Small intestine (tissue), 7 donors: ENCODE measurements around the gene KCNC3. TPM values are rescaled to one million over a fixed set of nuclear protein-coding genes. Genes with fewer than 3 reads are reported as not detected.
"Not testable (repeated sequence)": the region's sequence is repeated elsewhere in the genome, so short reads cannot be mapped to it uniquely, and the experiment has no call there.

Experiments
- DNase-seq, 2 donors: peaks; one replicate each; pipeline versions ENCODE4 v3.0.0 to v3.0.0-alpha.2; 2013
- FAIRE-seq: peaks from 2 replicates; lab custom pipeline; 2012; peaks lifted over from hg19 to GRCh38; lab: Jason Lieb, UNC
- H3K27ac ChIP-seq, 3 donors: one replicate each; pipeline ENCODE4 v1.5.1; 2013; ENCODE audit warnings: low read length in 2 of 3, mild to moderate bottlenecking in 2 of 3, control low read depth in 1 of 3, inconsistent platforms in 1 of 3, low read depth in 1 of 3, moderate library complexity in 1 of 3
- H3K27me3 ChIP-seq, 3 donors: one replicate each; pipeline ENCODE4 v1.6.1; 2013; ENCODE audit warnings: low read length in 3 of 3, inconsistent platforms in 1 of 3; ENCODE audit not compliant: control insufficient read depth in 3 of 3, insufficient read depth in 3 of 3
- H3K36me3 ChIP-seq, 3 donors: one replicate each; pipeline ENCODE4 v1.6.1; 2013; ENCODE audit warnings: low read length in 3 of 3, inconsistent platforms in 1 of 3, low read depth in 1 of 3, mild to moderate bottlenecking in 1 of 3, moderate library complexity in 1 of 3; ENCODE audit not compliant: control insufficient read depth in 3 of 3, insufficient read depth in 2 of 3
- H3K4me1 ChIP-seq, 3 donors: one replicate each; pipeline ENCODE4 v1.6.1; 2013; ENCODE audit warnings: low read length in 2 of 3, inconsistent platforms in 1 of 3, low read depth in 1 of 3, mild to moderate bottlenecking in 1 of 3, moderate library complexity in 1 of 3; ENCODE audit not compliant: control insufficient read depth in 3 of 3, insufficient read depth in 2 of 3
- H3K4me3 ChIP-seq, 3 donors: one replicate each; pipeline ENCODE4 v1.5.1; 2013; ENCODE audit warnings: low read length in 3 of 3, control low read depth in 1 of 3, inconsistent platforms in 1 of 3, low read depth in 1 of 3, mild to moderate bottlenecking in 1 of 3, moderate library complexity in 1 of 3
- H3K9me3 ChIP-seq, 2 donors: one replicate each; pipeline ENCODE4 v1.6.1; 2013; ENCODE audit warnings: low read depth in 1 of 2, low read length in 1 of 2; ENCODE audit not compliant: control insufficient read depth in 2 of 2, insufficient read depth in 1 of 2
- WGBS, 3 donors: extraction: QIAGEN DNeasy Blood & Tissue Kit; methylation state at CpG; one replicate each; pipeline ENCODE4 v1.1.7; 2013; 5-methylcytosine and 5-hydroxymethylcytosine counted together
- polyA plus RNA-seq, 4 donors: library from polyadenylated mRNA; stranded (reverse) in 3 of 4; unstranded in 1 of 4; fragments of 200-250 nt in 3 of 4; fragments of 120-200 nt in 1 of 4; gene quantifications; one replicate each; pipeline versions ENCODE4 v1.2.1 to v1.2.3, GENCODE V29; 2013
- donor health status: healthy with polysubstance abuse.
- donor health status: control.
- donor health status: control.
- donor health status: Bipolar disorder and iron deficiency.
- donor health status: healthy.

KCNC3 gene
- polyA plus RNA-seq, 4 donors: 0.22 to 1.6 (median 0.43) TPM

- 31 to 37% (median 31%) methylated on average over 52 to 54 of the region's 54 CpGs for WGBS, 3 donors
- Histone ChIP-seq H3K27me3 (peaks cover 0 to 5% (median 0%) of the 10 kb centered on the region in 3 donors), H3K27ac (peak overlapping the region in 1 of 3 donors; percentile 97), H3K4me1 (peaks cover 0 to 2% (median 0%) of the 10 kb centered on the region in 3 donors), H3K9me3 (no peaks in the 10 kb centered on the region), H3K4me3 (peak overlapping the region in 2 of 3 donors; percentile 9 to 46), H3K36me3 (no peaks in the 10 kb centered on the region)
- FAIRE-seq: no peak
- DNase-seq: peak; percentile 55 to 64
Observed at GRCh38 chr19:50358483-50359327, 29.5 kb upstream of the KCNC3 start.

DNA sequence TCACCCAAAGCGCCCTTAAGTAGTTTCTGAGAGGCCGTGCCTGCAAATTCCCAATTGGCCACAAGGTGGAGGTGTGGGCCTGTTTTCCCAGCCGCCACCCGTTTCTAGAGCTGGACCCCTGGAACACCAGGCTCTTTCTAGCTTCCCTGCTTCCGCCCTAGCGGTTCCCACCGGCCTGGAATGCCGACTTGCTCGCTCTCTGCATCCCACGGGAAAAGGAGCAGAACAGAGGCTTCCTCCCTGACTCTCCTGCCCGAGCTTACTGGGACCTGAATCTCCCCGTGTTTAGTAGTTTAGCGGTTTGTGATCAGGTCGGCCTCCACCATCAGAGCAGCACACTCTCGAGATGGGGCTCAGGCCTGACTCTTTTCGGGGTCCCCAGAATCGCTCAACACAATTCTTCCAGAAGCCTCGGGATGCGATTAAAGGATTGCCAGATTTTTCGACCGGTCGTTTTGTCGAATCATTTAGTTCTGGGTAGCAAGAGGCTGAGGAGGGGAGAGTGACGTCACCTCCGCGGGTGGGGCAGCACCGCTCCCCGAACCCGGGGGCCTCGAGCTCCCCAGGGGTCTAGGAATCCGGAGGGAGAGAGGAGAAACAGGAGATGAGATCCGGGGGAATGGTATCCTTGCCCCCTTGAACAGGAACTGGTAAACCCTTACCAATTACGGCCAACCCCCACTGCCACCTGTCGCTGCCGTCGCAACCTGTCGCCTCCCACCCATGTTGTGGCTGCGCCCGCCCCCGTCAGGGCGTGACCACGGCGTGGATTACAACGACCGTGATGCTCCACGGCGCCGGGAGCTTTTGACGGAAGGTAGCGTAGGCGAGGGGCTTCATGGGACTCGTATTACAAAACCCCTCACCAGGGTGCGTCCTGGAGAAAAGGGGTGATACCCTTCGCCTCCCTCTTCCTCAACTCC, 28.3 kb upstream of the KCNC3 start:
- H3K9me3 ChIP-seq: no peaks in the 10 kb centered on the region
- no peak for FAIRE-seq
- H3K36me3 ChIP-seq: no peaks in the 10 kb centered on the region
- H3K4me3 ChIP-seq: peak overlapping the region; percentile 29 to 46 (median 37)
- peak overlapping the region; percentile 63 to 97 (median 73) for H3K27ac ChIP-seq
- peaks cover 0 to 2% (median 0%) of the 10 kb centered on the region in 3 donors for H3K4me1 ChIP-seq
- WGBS, 3 donors: 4 to 12% (median 6%) methylated on average over 54 of the region's 54 CpGs
- DNase-seq: peak; percentile 69 to 70
- H3K27me3 ChIP-seq: peaks cover 0 to 5% (median 0%) of the 10 kb centered on the region in 3 donors

DNA sequence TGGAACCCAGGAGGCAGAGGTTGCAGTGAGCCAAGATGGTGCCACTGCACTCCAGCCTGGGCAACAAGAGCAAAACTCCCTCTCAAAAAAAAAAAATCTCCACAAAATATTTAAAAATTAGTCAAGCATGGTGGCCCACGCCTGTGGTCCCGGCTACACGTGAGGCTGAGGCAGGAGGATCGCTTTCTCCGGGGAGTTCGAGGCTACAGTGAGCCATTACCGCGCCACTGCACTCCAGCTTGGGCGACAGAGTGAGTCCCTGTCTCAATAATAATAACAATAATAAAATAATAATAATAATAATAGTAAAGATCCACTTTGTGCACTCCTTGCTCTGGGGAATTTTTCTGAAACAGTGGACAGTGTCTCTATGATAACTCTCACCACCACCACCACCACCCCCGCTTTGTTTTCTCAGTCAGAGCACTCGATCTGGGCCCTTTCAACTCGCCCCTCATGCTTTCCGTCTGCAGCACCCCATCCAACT, 27.6 kb upstream of the KCNC3 start:
- Histone ChIP-seq H3K27me3 (peaks cover 0 to 5% (median 0%) of the 10 kb centered on the region in 3 donors), H3K9me3 (no peaks in the 10 kb centered on the region), H3K27ac (no peak overlapping the region), H3K4me3 (no peak overlapping the region), H3K4me1 (peaks cover 0 to 2% (median 0%) of the 10 kb centered on the region in 3 donors), H3K36me3 (no peaks in the 10 kb centered on the region)
- DNase-seq (no peak), FAIRE-seq (no peak)
- WGBS, 3 donors: 35 to 38% (median 37%) methylated on average over 13 of the region's 13 CpGs

- FAIRE-seq, H3K27me3 ChIP-seq, H3K36me3 ChIP-seq, H3K4me1 ChIP-seq, DNase-seq, H3K27ac ChIP-seq, H3K4me3 ChIP-seq, H3K9me3 ChIP-seq: not testable (repeated sequence)
- WGBS, 3 donors: 89 to 99% (median 93%) methylated on average over 7 of the region's 7 CpGs
Observed at GRCh38 chr19:50353487-50353880, 24.3 kb upstream of the KCNC3 start.

DNA sequence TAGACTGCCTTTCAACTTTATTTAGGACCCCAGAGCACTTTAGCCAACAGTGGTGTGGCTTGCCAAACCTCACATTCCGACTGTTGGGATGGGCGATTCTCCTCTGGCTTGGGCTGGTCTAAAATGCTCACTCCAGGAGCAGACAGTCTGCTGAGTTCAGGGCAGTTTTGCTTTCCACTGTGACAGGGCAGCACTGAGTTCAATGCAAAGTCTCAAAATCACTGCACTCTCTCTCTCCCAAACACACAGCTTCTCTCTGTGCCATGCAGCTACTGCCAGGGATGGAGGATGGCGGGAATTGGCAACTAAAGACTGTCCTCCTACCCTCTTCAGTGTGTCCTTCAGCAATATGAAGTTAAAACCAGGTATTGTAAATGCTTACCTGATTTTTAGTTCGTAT, 23.1 kb upstream of the KCNC3 start:
- 37 to 72% (median 46%) methylated on average over 4 of the region's 4 CpGs for whole genome bisulfite sequencing, 3 donors
- no peaks in the 10 kb centered on the region for H3K36me3 ChIP-seq
- no peaks in the 10 kb centered on the region for H3K4me1 ChIP-seq
- no peak overlapping the region for H3K27ac ChIP-seq
- DNase-seq: no peak
- H3K9me3 ChIP-seq: no peaks in the 10 kb centered on the region
- no peak overlapping the region for H3K4me3 ChIP-seq
- no peaks in the 10 kb centered on the region for H3K27me3 ChIP-seq
- FAIRE-seq: no peak

GRCh38 chr19:50349277-50350057, 20.3 kb upstream of the KCNC3 start:
- peak overlapping the region in 1 of 3 donors; percentile 53 for H3K27ac ChIP-seq
- no peaks in the 10 kb centered on the region for H3K36me3 ChIP-seq
- no peaks in the 10 kb centered on the region for H3K27me3 ChIP-seq
- H3K4me1 ChIP-seq: no peaks in the 10 kb centered on the region
- 66 to 73% (median 67%) methylated on average over 22 of the region's 22 CpGs for WGBS, 3 donors
- peaks cover 0 to 10% of the 10 kb centered on the region in 2 donors for H3K9me3 ChIP-seq
- DNase-seq (no peak), FAIRE-seq (no peak)
- no peak overlapping the region for H3K4me3 ChIP-seq

GRCh38 chr19:50347089-50347581, 18.0 kb upstream of the KCNC3 start:
- not testable (repeated sequence) for H3K27me3 ChIP-seq, H3K27ac ChIP-seq, H3K36me3 ChIP-seq, DNase-seq, H3K4me3 ChIP-seq, H3K4me1 ChIP-seq, FAIRE-seq
- peaks cover 0 to 12% of the 10 kb centered on the region in 2 donors for H3K9me3 ChIP-seq
- 61 to 79% (median 65%) methylated on average over 8 of the region's 8 CpGs for WGBS, 3 donors
